Measurements from ENCODE around the gene ZNF107. TPM values are rescaled to one million over a fixed set of nuclear protein-coding genes. Genes with fewer than 3 reads are reported as not detected.

ZNF107 gene
- total RNA-seq, 1 experiment from 2014 or later, result 24.7 TPM

GRCh38 chr7:64637521-64638445, 28.1 kb upstream of the ZNF107 start:
- Histone ChIP-seq H3K27ac (ENCODE audit: insufficient read length, low read depth, low read length) (no peak overlapping the region), H2BK20ac (ENCODE audit: low read depth, low read length, poor library complexity, severe bottlenecking) (no peak overlapping the region), H3K79me2 (ENCODE audit: insufficient read depth, low read length) (no peaks in the 10 kb centered on the region), H3K23me2 (ENCODE audit: insufficient read length, low read depth, low read length, poor library complexity, severe bottlenecking) (no peaks in the 10 kb centered on the region), H3K4ac (ENCODE audit: low read depth, low read length) (no peak overlapping the region), H3K14ac (ENCODE audit: insufficient read depth, low read length) (no peak overlapping the region), H3K4me2 (ENCODE audit: insufficient read depth, insufficient read length, low read length) (no peak overlapping the region), H3K27me3 (ENCODE audit: insufficient read depth, low read length) (no peaks in the 10 kb centered on the region), H2BK12ac (ENCODE audit: insufficient read length, low read depth, low read length) (no peak overlapping the region), H3K56ac (ENCODE audit: insufficient read length, low read depth, low read length) (no peak overlapping the region), H2AFZ (ENCODE audit: low read length) (no peak overlapping the region), H4K20me1 (ENCODE audit: control insufficient read depth, insufficient read depth, insufficient read length) (no peaks in the 10 kb centered on the region), H2AK5ac (ENCODE audit: insufficient read length, low read length) (no peak overlapping the region), H3K18ac (ENCODE audit: insufficient read length, low read depth, low read length) (no peak overlapping the region), H2BK5ac (ENCODE audit: insufficient read length, low read length) (no peak overlapping the region), H3K79me1 (ENCODE audit: insufficient read depth, low read depth, low read length, poor library complexity, severe bottlenecking) (no peaks in the 10 kb centered on the region), H3K9me3 (ENCODE audit: control insufficient read depth, low read depth, low read length) (peaks cover 100% of the 10 kb centered on the region), H3T11ph (ENCODE audit: low read length) (no peak overlapping the region), H3K4me1 (ENCODE audit: insufficient read depth, low read length) (no peaks in the 10 kb centered on the region), H2BK120ac (ENCODE audit: low read depth, low read length, poor library complexity, severe bottlenecking) (no peak overlapping the region), H4K8ac (replicated peaks; ENCODE audit: insufficient read length, low read depth, low read length) (no peak overlapping the region), H3K23ac (ENCODE audit: insufficient read length, low read depth, low read length) (no peak overlapping the region), H3K9ac (ENCODE audit: extremely low read depth, insufficient read length, low read length) (no peak overlapping the region), H2BK15ac (ENCODE audit: low read depth, low read length) (no peak overlapping the region), H4K5ac (ENCODE audit: insufficient read length, low read depth, low read length) (no peak overlapping the region), H4K91ac (ENCODE audit: insufficient read length, low read depth, low read length) (no peak overlapping the region)
- H3K4me3 Mint-ChIP-seq, result no peak overlapping the region
- peaks cover 0 to 37% (median 16%) of the 10 kb centered on the region in 3 experiments; a peak in 6 of 7 replicates for H3K36me3 Mint-ChIP-seq (ENCODE audit: insufficient read depth in 1 of 3, low read depth in 3 of 3)
- no peak for TF ChIP-seq CTCF (conservative IDR thresholded peaks at IDR 0.05)
- H3K9me3 Mint-ChIP-seq, result no peaks in the 10 kb centered on the region; a peak in 5 of 5 replicates
- no CpG with 5 or more reads among the region's 4 CpGs for WGBS (ENCODE audit: extremely low coverage, insufficient read length, low lambda C conversion rate)
- no peaks in the 10 kb centered on the region for H3K4me1 Mint-ChIP-seq
- H3K27ac Mint-ChIP-seq, result no peak overlapping the region
- H3K27me3 Mint-ChIP-seq (ENCODE audit: low read depth), result no peaks in the 10 kb centered on the region
- no peak for DNase-seq

Measured in H9 (cell line).